A204.1 (cell line): Measurements from ENCODE around the gene FREY1.

Source experiments
- FAIRE-seq: peaks from 2 replicates; lab custom pipeline; 2012; peaks lifted over from hg19 to GRCh38; lab: Jason Lieb, UNC

The FREY1 gene

DNA sequence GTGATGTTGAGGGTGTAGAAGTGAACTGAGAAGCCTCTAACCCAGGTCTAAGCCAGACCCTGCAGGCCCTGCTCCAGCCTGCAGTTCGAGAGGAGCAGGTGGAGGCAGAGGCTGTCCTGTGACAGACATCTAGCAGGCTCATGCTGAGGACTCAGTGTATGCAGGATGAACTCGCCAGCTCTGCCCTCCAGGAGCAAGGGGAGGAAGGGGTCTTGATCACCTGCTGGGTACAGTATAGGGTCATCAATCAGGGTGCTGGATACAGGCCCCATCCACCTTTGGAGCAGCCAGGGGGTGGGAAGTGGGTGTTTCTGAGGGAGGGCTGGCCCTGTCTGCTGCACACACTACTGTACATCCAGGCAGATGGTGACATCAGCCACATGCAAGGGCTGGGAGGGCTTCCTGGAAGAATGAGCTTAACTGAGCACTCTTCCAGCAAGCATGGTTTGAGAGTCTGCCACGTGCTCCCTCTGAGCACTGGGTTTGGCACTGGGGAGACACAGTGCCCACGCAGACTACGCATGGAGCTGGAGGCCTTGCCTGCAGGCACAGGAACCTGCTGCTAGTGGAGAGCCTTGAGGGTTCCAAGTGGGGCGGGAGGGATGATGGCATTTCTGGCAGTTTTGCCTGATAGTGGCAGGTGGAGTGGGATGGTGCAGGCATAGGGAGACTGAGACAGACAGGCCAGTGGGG lies 12.4 kb downstream of the FREY1 start:
- no peak for FAIRE-seq

DNA sequence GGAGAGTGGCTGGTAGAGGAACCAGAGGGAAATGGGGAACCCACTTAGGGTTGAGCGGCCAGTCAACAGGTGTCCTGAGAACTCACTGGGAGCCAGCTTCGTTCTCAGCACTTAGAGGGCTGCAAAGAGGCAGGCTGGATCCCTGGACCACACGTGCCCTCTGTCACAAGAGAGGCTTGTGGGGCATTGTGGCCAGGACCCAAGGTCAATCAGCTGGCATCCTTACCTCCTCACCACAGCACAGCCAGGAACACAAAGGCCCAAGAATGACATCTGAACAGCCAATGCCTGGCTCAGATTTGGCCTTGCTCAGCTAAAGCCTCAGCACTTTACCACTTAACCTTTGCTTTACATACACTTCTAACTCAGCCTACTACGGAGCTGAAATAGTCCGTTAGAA lies 14.2 kb downstream of the FREY1 start:
- FAIRE-seq, result no peak

DNA sequence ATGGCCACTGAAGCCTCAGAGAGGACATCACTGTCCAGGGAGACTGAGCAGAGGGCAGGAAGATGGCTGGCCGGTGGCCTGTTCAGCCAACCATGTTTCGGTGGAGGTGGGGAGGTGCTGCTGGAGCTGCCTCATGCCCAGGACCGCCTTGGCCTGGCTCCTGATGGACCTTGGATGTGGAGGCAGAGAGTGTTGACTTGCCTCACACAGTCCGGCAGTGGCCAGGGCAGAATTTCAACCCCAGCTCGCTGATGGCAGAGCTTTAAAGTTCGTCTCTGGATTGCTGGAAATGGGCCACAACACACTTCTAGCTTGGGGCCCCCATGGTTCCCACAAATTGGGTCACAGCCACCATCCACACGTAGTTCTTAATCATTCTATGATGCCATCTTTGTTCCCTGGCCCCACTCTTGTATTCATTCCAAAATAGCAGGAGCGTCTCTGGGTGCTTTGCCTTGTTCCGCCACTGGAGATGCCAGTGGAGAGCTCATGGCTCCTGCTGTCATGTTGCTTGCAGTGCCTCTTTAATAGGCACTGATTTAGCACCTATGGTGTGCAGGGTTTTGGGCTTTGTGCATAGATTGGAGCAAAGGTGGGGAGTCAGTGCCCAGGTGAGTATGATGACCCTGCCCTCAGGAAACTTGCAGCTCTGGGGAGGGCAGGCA lies 16.1 kb downstream of the FREY1 start:
- no peak for FAIRE-seq

DNA sequence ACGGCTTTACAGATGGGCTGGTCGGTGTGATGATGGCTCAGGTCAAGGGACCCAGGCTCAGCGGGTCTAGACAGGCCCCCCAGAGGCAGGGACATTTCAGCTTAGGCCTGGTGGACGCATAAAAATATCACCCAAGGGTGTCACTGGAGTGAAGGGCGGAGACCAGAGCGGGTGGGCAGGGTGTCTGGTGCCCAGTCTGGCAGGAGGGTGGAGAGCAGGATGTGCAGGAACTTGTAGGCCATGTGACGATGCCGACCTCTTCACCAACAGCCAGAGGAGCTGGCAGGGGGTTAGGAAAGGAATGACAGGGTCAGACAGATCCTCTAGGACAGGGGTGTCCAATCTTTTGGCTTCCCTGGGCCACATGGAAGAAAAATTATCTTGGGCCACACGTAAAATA lies 17.1 kb downstream of the FREY1 start:
- no peak for FAIRE-seq

DNA sequence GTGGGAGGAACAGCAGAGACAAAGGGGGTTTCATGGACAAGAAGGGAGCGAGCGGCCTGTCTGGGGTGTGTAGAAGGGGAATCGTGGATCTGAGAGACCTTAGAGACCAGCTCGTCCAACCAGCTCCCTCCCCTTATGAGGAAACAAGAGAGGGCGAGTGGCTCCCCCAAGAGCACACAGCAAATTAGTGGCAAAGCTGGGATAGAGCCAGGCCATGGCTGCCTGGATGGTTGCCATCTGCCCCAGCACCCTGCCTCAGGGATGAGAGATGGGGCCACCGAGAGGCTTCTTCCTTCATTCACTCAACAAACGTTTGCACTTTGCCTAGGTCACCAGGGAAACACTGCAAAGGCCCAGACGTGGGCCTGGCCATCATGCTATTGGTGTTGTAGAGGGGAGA lies 17.5 kb downstream of the FREY1 start:
- FAIRE-seq, result no peak

DNA sequence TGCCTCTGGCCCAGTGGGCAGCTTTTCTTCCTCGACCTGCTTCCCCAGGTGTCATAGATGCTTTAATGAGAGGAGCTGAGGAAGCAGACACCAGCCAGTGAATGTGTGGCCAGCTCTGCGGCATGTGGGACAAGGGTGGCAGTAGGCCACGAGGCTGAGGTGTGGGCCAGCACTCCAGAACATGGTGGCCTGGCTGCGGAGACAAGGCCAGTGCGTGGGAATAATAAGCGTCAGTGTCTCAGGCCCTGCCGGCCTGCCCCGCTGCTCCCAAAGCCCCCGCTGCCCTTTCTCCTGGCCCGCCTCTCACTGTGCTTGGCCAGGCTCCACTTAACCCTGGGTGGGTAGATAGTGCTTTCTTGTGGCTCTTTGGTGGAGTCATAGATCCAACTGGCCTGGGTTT lies 19.5 kb downstream of the FREY1 start:
- FAIRE-seq, result no peak

DNA sequence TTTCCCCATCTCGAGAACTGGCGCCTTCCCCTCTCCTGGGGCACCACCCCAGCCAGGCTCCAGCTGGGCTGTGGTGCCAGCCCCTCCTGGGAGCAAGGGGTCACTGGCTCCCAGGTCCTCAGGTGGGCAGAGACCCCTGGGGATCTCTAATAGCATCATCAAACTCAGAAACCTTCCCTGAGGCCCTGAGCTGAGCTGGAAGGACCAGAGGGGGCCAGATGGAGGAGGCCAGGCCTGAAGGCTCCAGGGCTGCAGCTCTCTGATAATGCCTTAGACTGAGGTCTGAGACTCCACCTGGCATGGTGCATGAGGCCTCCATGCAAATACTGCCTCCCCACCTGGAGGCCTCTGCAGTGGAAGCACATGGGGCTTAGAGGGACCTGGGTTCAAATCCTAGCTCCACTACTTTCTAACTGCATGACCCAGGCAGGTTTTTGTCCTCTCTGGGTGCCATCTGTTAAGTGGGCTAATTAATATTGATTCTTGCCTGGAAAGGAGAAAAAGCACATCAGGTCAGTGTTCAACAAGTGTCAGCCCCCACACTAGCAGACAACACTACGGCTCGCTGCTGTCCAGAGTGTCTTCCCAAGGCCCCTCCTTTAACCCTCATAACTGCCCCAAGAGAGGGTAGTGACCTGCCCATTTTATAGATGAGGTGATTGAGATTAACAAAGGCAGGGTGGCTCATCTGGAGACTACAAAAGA lies 20.1 kb downstream of the FREY1 start:
- no peak for FAIRE-seq

DNA sequence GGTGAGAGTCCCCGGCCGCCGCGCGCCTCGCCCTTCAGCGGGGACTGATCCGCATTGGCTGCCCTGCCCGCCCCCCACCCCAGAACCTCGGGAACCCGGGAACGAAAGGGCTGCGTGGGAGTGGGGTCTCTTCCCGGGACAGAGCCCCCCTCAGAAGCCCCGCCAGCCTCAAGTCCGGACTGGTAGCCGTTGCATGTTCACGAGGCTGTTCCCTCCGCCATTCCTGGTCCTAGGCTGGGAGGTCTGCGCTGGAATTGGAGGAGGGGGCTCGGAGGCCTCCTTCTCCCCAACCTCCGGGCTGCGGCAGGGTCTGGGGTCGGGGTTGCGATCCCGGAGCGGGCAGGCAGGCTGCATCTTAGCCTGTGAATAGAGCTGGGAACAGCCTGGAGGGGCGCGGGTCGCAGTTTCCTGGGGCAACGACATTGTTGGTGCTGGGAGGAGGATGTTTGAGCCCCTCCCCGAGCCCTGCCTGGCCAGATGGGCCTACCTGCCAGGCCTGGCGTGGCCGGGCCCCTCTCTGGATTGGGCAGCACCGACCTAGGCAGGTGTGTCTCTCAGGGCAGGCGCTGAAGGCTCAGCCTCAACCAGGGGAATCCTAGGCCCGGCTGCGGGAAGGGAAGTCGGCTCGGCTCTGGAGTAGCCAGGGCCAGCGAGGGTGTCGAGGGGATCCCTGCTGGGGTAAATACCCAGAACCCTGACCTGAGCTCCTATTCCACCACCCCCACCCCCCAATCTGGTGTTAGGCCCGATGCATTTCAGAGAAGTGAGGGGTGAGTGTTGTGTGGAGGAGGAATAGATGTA lies 20.9 kb downstream of the FREY1 start:
- FAIRE-seq, result no peak

DNA sequence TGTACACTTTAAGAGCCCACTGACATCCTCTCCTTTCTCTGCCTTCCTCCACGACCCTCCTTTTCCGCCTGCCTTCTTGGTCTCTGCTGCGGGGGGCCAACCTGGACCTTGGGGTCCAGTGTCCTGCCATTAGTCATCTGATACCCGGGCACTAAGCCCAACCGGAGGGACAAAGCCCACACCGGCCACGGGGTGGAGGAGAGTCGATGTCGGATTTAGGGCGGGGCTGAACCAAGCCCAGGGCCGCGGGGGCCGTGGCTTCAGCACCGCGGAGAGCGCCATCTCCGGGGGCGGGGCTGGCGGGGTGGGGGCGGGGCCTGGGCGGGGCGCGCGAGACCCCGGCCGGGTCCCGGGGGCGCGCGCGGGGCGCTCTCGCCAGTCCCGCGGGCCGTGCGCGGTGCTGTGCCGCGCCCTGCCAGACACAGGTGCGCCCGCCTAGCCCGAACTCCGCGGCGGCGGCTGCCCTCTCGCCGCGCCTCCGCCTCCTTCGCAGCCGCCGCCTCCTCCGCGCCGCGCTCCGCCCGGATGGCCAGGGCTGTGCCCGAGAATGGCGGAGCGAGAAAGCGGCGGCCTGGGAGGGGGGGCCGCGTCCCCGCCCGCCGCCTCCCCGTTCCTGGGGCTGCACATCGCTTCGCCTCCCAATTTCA lies 21.7 kb downstream of the FREY1 start, which contains the start of gene MAPK8IP1:
Gene MAPK8IP1 (plus strand): TSS at position 378 of the 647 bp plus-strand sequence. CDS start 170 bp downstream, at position 548.
- no peak for FAIRE-seq

DNA sequence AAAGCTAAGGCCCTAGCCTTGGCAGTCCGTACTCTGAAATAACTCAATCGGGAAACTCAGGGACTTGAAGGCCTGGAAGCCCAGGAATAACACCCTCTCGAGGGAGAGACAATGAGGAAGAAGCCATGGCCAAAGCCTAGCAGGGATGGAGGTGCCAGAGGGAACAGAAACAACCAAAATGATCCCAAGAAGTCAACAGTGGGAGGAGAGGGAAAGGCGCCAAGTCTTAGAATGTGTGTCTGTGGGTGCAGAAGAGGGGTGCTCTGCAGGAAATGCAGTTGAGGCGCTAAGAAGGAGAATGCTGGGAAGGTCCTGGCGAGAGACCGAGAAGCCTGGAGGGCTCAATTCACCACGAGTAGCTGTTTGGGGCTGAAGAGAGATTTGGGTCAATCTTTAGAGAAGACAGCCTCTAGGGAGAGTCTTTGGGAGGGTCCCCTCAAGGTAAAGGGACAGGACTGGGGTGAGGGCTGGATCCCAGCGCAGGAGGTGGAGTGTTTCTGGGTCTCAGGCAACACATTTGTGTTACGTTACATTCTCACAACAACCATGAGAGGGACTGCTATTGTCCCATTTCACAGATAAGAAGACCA lies 22.4 kb downstream of the FREY1 start:
- no peak for FAIRE-seq

DNA sequence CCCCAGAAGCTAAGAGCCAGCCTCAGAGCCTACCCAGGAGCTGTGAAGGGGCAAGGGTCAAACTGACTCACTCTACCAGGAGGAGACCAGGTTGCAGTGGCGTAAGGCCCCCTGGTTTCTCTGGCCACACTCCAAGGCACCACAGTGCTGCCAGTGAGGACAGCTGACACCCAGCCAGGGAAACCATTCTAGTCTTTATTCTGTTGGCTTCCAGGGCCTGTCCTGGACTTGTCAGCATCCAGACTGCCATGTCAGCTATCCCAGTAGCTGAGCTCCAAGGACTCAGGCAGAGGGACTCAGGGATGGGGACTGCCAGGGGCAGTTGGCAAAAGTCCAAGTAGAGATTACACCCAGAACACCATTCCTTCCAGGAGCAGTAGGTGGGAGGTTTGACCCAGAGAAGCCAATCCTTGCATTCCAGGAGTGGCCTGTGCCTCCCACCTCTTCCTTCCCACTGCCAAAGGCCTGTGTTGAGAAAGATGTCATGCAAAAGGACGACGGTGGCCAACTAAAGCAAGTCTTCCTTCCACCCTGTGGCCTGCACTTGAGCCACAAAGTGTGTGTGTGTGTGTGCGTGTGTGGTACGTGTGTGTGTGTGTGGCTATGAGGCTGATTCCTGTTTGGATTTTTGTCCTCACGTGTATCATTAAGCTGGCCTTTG lies 25.2 kb downstream of the FREY1 start:
- no peak for FAIRE-seq

DNA sequence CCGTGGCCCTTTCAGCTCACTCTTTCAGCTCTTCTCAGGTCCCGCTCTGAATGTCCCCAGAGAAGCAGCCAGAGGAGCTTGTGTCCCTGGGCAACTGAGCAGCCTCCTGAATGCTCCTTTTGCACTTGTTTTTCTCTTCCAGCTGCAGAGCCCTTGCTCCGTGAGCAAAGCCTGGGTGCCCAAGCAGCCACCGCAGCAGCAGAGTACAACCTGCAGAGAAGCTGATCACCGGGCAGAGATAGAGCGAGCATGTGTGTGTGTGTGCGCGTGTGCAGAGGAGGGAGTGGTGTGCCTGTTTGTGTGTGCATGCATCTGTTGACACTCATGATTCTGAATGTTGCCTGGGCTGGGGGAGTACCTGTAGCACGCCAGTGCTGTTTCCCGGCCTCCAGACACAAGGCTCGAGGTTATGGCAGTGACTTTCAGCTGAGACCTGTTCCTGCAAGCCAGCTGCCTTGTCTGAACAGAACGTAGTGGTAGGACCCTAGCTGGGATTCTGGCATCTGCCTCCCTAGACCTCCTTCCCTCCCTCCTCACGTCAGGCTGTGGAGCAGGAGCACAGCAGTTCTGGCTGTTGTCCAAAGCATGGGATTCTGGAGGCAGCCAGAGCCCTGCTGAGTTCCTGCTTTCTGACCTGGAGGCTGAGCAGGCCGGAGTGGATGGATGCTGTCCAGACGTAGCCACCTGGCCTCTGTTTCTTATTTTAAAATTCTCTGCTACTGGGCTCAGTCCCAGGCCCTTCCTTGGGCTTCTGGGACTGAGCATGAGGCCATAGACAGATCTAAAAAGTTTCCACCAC lies 26.1 kb downstream of the FREY1 start:
- no peak for FAIRE-seq

DNA sequence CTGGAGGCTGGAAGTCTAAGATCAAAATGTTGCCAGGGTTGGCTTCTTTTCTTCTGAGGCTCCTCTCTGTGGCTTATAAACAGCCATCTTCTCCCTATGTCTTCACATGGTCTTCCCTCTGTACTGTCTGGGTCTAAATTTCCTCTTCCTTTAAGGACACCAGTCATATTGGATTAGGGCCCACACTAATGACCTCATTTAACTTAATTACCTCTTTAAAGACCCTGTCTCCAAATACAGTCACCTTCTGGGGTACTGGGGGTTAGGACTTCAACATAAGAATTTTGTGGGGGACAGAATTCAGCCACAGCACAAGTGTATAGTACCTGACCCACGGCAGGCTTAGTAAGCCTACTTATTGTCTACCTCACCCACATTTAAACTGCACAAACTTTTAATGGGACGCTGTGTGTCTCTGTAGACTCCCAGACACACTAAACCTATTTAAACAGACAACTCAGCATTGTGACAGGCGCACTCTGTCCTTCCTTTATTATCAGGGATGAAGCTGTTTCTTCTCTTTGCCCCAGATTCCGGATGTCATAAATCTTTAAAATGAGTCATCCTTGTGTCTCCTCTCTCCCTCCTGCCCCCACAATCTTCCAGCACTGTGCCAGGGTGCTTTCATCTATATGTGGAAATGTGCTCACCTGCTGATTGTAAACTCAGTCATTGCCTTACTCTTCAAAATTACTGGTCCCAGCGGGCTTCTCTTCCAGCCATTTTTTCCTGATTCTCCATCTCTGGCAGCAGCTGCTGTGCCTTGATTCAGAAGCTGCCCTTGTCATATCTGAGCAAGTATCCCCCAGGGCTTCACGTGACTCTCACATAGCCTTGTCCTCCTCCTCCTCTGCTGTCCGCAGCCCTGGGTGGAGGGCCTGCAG lies 27.0 kb downstream of the FREY1 start:
- FAIRE-seq, result no peak

DNA sequence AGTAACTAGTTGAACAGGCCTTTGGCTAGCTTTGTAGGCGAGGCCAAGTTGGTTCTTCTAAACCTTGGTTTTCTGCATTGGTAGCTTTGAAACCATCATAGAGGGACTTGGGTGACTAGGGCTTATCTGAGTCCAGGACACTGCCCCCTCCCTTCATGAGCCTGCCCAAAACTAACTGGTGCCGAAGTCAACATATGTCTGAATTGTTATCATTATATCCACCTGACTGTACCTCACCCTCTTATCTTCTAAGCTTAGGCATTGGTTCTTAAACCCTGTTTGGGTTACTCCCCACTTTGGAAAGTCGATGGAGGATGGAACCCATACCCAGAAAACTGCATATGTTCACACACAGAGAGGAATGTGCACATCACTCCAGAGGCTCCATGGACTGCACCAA lies 29.2 kb downstream of the FREY1 start:
- FAIRE-seq, result no peak

DNA sequence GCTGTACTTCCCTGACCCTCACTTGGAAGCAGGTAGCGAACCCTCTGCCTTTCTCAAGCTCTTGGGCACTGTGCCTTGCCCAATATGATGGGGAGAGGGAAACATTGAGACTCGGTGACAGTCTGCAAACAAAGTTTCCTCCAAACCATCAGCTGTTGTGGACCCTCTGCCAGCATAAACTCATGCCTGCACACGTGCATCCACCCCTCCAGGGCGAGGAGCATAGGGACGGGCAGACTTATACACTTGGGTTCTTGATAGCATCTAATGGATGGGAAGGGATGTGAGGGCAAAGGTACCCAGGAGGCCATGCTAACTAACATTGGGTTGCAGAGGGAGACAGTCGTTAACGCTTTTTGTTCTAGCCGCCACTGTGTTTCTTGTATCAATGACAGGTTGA lies 29.9 kb downstream of the FREY1 start:
- FAIRE-seq, result no peak

DNA sequence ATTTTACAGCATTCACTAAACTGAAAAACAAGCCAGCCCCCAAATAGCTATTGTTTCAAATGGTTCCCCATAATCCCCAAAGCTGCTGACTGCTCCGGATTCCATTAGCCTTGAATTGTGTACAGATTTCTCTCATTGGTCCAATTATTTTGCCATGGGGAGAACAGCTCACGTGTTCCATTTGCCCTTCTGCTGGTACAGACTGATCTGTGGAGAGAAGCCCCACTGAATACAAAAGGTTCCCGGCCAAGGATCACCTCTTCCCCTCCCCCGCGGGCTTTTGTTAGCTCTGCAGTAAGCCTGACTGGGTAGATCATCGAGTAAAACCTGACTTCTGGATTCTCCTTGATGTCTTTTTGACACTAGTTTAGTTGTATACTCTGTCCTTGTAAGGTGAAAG lies 30.7 kb downstream of the FREY1 start:
- no peak for FAIRE-seq

DNA sequence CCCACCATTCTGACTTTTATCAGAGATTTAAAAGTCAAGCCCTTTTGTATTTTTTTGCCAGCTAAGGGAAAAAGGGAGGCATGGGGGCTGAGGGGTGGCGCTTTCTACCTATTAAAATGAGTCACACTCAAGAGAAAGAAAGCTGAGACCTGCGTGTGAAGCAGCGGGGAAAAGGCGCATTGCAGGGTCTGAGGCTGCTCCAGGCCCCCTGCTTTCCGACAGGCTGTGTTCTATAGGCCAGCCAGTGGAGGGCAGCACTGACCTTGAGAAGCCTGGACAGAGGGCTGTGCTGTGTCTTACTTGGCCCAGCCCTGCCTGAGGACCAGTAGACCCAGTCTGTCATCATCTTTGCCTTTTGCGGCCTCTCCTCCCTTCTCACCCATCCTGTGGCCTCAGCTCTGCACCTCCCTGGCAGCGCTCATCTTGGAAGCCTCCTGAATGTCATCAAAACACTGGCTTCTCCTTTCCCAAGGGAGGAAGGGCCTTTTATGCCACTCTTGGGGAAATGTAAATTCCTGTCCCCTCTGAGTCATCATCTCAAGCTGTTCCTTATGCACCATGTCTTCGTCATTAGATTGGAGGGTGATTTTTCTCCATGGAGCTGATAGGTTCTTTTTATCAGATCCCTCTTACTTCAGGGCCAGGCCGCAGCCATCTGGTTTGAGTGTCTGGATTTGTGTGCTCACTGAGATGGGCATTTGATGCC lies 34.3 kb downstream of the FREY1 start:
- FAIRE-seq, result no peak

DNA sequence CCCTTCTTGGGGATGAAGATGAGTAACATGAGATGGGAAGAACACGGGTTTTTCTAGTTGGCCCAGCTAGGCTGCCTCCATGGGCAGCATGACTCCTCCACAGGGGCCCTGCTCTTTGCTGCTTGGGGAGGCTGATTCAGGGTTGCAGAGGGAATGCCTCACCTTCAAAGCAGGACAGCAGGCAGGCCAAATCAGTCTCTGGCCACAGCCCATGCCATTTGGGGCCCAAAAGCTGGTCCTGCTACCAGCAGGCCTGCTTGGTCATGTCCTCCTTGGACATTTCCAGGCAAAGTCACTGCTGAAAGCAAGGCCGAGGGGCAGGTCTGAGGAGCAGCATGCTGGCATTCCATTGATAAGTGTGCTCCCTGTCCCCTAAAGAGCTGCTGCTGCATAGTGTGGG lies 35.4 kb downstream of the FREY1 start:
- no peak for FAIRE-seq

DNA sequence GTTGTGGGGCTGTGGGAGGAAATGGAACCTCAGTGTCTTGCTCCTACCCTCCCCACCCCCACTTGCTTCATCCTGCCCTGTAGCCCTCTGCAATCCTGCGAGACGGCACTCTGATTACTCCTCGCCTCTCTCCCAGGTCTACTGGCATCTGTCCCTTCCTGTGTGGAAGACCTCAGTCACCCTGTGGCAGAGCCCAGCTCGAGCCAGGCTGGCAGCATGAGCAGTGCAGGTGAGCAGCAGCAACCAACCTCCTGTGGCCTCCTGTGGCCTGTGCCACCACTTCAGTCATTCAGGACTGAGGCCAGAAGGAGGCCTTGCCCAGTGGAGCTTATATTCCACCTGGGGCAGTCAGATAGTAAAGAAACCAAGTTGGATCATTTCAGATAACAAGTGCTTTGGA lies 36.4 kb downstream of the FREY1 start:
- no peak for FAIRE-seq
